ENCODE results near the gene TICRR.

Gene TICRR

DNA sequence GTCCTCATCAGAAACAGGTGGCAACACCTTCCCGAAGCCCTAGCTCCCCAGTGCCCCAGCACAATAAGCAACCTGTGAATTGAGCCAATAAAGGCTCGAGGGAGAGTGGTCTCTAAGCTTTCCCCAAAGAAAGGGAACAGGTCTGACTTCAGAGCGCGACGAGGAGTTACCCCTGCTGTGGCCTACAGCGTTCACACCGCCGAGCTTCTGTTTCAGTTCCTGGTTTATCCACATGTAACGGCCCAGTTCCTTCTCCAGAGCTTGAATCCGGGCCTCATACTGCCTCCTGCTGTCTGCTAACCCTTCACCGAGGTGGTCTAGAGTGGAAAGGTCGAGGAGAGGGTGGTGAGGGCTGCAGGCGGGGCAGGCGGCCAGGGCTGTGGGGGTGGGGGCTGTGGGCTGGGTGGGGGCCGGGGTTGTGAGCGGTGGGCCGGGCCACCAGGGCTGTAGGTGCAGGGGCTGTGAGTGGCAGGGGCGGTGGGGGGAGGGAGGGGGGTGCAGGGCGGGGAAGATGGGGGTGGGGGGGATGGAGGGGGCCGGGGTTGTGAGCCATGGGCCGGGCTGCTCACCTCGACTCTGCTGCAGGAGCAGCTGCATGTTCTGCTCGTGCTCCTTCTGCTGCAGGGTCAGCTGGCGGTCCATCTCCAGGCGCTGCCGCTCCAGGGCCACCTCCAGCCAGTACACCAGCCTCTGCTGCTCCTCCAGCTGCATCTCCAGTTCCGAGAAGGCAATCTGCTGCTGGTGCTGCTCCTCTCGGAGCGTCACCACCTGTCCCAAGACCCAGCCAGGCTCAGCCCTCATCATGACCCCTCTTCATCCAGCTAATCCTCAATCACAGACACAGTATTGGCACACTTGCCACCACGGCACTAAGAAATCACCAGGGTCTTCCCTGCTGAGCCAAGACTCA is 53.8 kb downstream of the TICRR start:
- Histone ChIP-seq H3K36me3 (ENCODE audit: control insufficient read depth, insufficient read depth, low read length) (no peaks in the 10 kb centered on the region), H3K9me3 (ENCODE audit: control insufficient read depth, low read length) (no peaks in the 10 kb centered on the region), H3K9ac (no peak overlapping the region), H3K4me3 (ENCODE audit: low read depth, low read length) (no peak overlapping the region), H3K4me1 (no peaks in the 10 kb centered on the region), H3K79me2 (no peaks in the 10 kb centered on the region), H3K27me3 (ENCODE audit: control insufficient read depth, insufficient read depth, low read length) (no peaks in the 10 kb centered on the region), H2AFZ (no peak overlapping the region), H3K4me2 (ENCODE audit: low read length) (no peak overlapping the region), H3K27ac (no peak overlapping the region)
- TF ChIP-seq, protein P1, sequence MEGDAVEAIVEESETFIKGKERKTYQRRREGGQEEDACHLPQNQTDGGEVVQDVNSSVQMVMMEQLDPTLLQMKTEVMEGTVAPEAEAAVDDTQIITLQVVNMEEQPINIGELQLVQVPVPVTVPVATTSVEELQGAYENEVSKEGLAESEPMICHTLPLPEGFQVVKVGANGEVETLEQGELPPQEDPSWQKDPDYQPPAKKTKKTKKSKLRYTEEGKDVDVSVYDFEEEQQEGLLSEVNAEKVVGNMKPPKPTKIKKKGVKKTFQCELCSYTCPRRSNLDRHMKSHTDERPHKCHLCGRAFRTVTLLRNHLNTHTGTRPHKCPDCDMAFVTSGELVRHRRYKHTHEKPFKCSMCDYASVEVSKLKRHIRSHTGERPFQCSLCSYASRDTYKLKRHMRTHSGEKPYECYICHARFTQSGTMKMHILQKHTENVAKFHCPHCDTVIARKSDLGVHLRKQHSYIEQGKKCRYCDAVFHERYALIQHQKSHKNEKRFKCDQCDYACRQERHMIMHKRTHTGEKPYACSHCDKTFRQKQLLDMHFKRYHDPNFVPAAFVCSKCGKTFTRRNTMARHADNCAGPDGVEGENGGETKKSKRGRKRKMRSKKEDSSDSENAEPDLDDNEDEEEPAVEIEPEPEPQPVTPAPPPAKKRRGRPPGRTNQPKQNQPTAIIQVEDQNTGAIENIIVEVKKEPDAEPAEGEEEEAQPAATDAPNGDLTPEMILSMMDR (IDR thresholded peaks at IDR 0.05), result no peak

DNA sequence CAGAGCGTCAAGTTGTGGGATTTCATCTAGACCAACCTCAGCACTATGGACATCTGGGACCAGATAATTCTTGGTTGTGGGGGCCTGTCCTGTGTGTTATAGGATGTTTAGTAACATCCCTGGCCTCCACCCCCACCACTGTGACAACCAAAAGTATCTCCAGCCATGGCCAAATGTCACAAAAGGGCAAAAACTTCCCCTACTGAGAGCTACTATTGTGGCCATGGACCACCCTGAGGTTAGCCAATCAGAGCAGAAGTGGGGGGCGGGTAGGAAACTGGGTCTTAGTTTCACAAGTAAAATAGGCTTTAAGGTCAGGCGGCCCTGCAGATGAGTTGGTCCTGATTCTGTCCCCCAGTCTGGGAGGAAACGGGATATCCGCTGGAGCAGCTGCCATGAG is 54.6 kb downstream of the TICRR start:
- Histone ChIP-seq H3K4me2 (ENCODE audit: low read length) (no peak overlapping the region), H3K36me3 (ENCODE audit: control insufficient read depth, insufficient read depth, low read length) (no peaks in the 10 kb centered on the region)

GRCh38 chr15:89630260-89630659 is 55.0 kb downstream of the TICRR start:
- H3K36me3 ChIP-seq (ENCODE audit: control insufficient read depth, insufficient read depth, low read length), result no peaks in the 10 kb centered on the region
- no peaks in the 10 kb centered on the region for H3K9me3 ChIP-seq (ENCODE audit: control insufficient read depth, low read length)
- H3K4me2 ChIP-seq (ENCODE audit: low read length), result no peak overlapping the region
- no peak overlapping the region for H3K4me3 ChIP-seq (ENCODE audit: low read depth, low read length)
- H2AFZ ChIP-seq, result no peak overlapping the region
- H3K4me1 ChIP-seq, result no peaks in the 10 kb centered on the region
- H3K9ac ChIP-seq, result no peak overlapping the region
- H3K27me3 ChIP-seq (ENCODE audit: control insufficient read depth, insufficient read depth, low read length), result no peaks in the 10 kb centered on the region
- no peaks in the 10 kb centered on the region for H3K79me2 ChIP-seq
- no peak overlapping the region for H3K27ac ChIP-seq
- TF ChIP-seq, protein P1 (IDR thresholded peaks at IDR 0.05), result no peak

More for the DNA sequence above, 54.6 kb downstream of the TICRR start:
- H3K27me3 ChIP-seq (ENCODE audit: control insufficient read depth, insufficient read depth, low read length), result no peaks in the 10 kb centered on the region
- no peak overlapping the region for H2AFZ ChIP-seq
- H3K4me3 ChIP-seq (ENCODE audit: low read depth, low read length), result no peak overlapping the region
- H3K9ac ChIP-seq, result no peak overlapping the region
- no peaks in the 10 kb centered on the region for H3K4me1 ChIP-seq
- H3K27ac ChIP-seq, result no peak overlapping the region
- no peaks in the 10 kb centered on the region for H3K79me2 ChIP-seq
- H3K9me3 ChIP-seq (ENCODE audit: control insufficient read depth, low read length), result no peaks in the 10 kb centered on the region
- TF ChIP-seq, protein P1 (IDR thresholded peaks at IDR 0.05), result no peak

DNA sequence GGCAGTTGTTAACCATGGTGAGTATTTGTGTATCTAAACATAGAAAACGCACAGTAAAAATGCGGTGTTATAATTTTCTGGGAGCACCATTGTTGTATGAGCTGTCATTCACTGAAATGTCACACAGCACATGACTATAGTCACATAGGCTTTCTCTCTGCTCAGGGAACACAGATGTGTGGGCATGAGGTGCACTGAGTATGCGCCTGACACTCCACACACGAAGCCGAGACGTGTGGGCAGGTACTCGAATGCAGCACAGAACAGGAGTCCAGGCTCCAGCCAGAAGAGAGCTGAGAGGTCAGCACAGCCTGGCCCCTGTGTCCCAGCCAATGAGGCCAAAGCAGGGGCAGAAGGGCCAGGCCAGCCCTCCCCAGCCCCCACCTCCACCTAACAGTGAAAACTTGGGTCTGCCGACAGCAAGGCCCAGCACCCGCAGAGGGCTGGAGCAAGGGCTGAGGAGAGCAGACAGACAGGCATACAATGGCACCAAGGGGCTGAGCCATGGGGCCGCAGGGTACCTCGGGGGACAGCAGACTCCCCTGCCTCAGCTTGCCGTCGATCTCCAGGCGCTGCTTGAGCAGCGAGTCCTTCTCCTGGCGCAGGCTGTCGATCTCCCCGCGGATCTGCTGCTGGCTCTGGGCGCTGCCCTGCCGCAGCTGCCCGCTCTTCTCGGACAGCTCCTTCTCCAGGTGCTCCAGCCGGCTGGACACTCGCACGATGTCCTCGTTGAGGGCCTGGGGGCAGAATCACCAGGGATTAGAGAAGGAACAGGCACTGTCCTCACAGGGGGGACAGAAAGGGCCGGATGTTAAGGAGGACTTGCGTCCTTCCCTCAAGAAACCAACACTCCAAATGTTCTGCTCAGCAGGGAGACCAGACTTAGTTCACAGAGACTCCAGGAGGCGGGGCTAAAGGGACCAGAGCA is 56.0 kb downstream of the TICRR start:
- H3K9me3 ChIP-seq (ENCODE audit: control insufficient read depth, low read length), result no peaks in the 10 kb centered on the region
- H3K4me2 ChIP-seq (ENCODE audit: low read length), result no peak overlapping the region
- TF ChIP-seq, protein P1 (IDR thresholded peaks at IDR 0.05), result no peak
- no peaks in the 10 kb centered on the region for H3K4me1 ChIP-seq
- H3K79me2 ChIP-seq, result no peaks in the 10 kb centered on the region
- no peaks in the 10 kb centered on the region for H3K27me3 ChIP-seq (ENCODE audit: control insufficient read depth, insufficient read depth, low read length)
- no peak overlapping the region for H2AFZ ChIP-seq
- no peaks in the 10 kb centered on the region for H3K36me3 ChIP-seq (ENCODE audit: control insufficient read depth, insufficient read depth, low read length)
- H3K27ac ChIP-seq, result no peak overlapping the region
- no peak overlapping the region for H3K4me3 ChIP-seq (ENCODE audit: low read depth, low read length)
- H3K9ac ChIP-seq, result no peak overlapping the region

Data from parathyroid adenoma (tissue), 2 donors.